IMR-90 (cell line): ENCODE data around the gene MAN2A1. TPM values are rescaled to one million over a fixed set of nuclear protein-coding genes. Genes with fewer than 3 reads are reported as not detected.

Experiments used
- ATAC-seq: fragments of 200-7000 bp; cut with Tn5 transposase; 2 replicates; pipeline ENCODE4 v1.9.1; 2020; ENCODE audit warnings: low read depth, mild to moderate bottlenecking, moderate library complexity
- BruUV-seq: library from RNA; stranded (reverse); fragments of 400-500 nt; replicated peaks from 2 replicates; lab custom pipeline; 2021; lab: Mats Ljungman, UMichigan
- CTCF ChIA-PET: fragments of 300-600 bp; formaldehyde crosslinking; extraction: SDS; loops from one replicate; lab custom pipeline; 2021; ENCODE audit warnings: antibody characterized with exemption; lab: Yijun Ruan, JAX
- POLR2A ChIA-PET: fragments of 300-600 bp; sonication (Branson Sonifier 250); formaldehyde crosslinking; loops from one replicate; lab custom pipeline; 2022; ENCODE audit warnings: antibody characterized with exemption; ENCODE audit not compliant: unreplicated experiment; lab: Charles Lee
- DNase-seq: peaks from one replicate; pipeline ENCODE4 v3.0.0; 2013
- H2AFZ ChIP-seq: replicated peaks from 2 replicates; pipeline ENCODE3; 2013; ENCODE audit warnings: low read length, mild to moderate bottlenecking; ENCODE audit not compliant: poor library complexity
- H2AK5ac ChIP-seq: 2 replicates; pipeline ENCODE4 v1.6.1; 2013; ENCODE audit warnings: low read depth, low read length, inconsistent platforms
- H2AK9ac ChIP-seq: replicated peaks from 2 replicates; pipeline ENCODE3; 2013; ENCODE audit warnings: mild to moderate bottlenecking, low read depth, low read length, moderate library complexity; ENCODE audit not compliant: poor library complexity
- H2BK120ac ChIP-seq: 2 replicates; pipeline ENCODE4 v1.6.1; 2013; ENCODE audit warnings: low read depth, low read length, inconsistent platforms
- H2BK15ac ChIP-seq: 3 replicates; pipeline ENCODE4 v1.6.1; 2013; ENCODE audit warnings: low read depth, low read length, inconsistent platforms
- H2BK20ac ChIP-seq: 2 replicates; pipeline ENCODE4 v1.6.1; 2013; ENCODE audit warnings: low read depth, mild to moderate bottlenecking, inconsistent platforms, low read length, moderate library complexity
- H2BK5ac ChIP-seq: 2 replicates; pipeline ENCODE4 v1.6.1; 2013; ENCODE audit warnings: mild to moderate bottlenecking, low read depth, low read length, inconsistent platforms; ENCODE audit not compliant: poor library complexity, severe bottlenecking
- H3K14ac ChIP-seq: replicated peaks from 2 replicates; pipeline ENCODE4 v1.6.1; 2013; ENCODE audit warnings: low read depth, low read length, inconsistent platforms
- H3K18ac ChIP-seq: 2 replicates; pipeline ENCODE4 v1.6.1; 2013; ENCODE audit warnings: low read depth, low read length, control low read depth
- H3K23ac ChIP-seq: 2 replicates; pipeline ENCODE4 v1.6.1; 2013; ENCODE audit warnings: low read depth, low read length, inconsistent platforms
- H3K27ac ChIP-seq: 2 replicates; pipeline ENCODE4 v1.5.1; 2013; ENCODE audit warnings: mild to moderate bottlenecking, control low read depth, low read length; ENCODE audit not compliant: insufficient read depth
- H3K27me3 ChIP-seq: 2 replicates; pipeline ENCODE4 v1.6.1; 2013; ENCODE audit warnings: low read length; ENCODE audit not compliant: control insufficient read depth, insufficient read depth
- H3K36me3 ChIP-seq: 2 replicates; pipeline ENCODE4 v1.6.1; 2013; ENCODE audit warnings: low read length, mixed read lengths; ENCODE audit not compliant: control insufficient read depth, insufficient read depth
- H3K4ac ChIP-seq: 2 replicates; pipeline ENCODE4 v1.6.1; 2013; ENCODE audit warnings: low read depth, low read length, inconsistent platforms
- H3K4me1 ChIP-seq: 2 replicates; pipeline ENCODE4 v1.6.1; 2013; ENCODE audit warnings: low read length, mixed read lengths; ENCODE audit not compliant: control insufficient read depth, insufficient read depth
- H3K4me2 ChIP-seq: 2 replicates; pipeline ENCODE4 v1.6.1; 2013; ENCODE audit warnings: low read depth, mild to moderate bottlenecking, control low read depth, low read length, moderate library complexity
- H3K4me3 ChIP-seq: 2 replicates; pipeline ENCODE4 v1.5.1; 2013; ENCODE audit warnings: low read depth, mild to moderate bottlenecking, control low read depth, low read length, moderate library complexity; ENCODE audit not compliant: insufficient read depth
- H3K56ac ChIP-seq: 2 replicates; pipeline ENCODE4 v1.6.1; 2013; ENCODE audit warnings: low read length, inconsistent platforms; ENCODE audit not compliant: insufficient read depth; ENCODE audit errors: extremely low read depth
- H3K79me1 ChIP-seq, 2 experiments: 2 replicates each; pipeline ENCODE4 v1.6.1; 2013; ENCODE audit warnings: low read length in 2 of 2, inconsistent platforms in 1 of 2, low read depth in 1 of 2
- H3K9ac ChIP-seq: 2 replicates; pipeline ENCODE4 v1.6.1; 2013; ENCODE audit warnings: low read depth, low read length, control low read depth
- H3K9me1 ChIP-seq: 2 replicates; pipeline ENCODE4 v1.6.1; 2013; ENCODE audit warnings: low read length, inconsistent platforms; ENCODE audit not compliant: insufficient read depth
- H3K9me3 ChIP-seq: 2 replicates; pipeline ENCODE4 v1.6.1; 2013; ENCODE audit warnings: low read length; ENCODE audit not compliant: control insufficient read depth, insufficient read depth
- H4K20me1 ChIP-seq: 2 replicates; pipeline ENCODE4 v1.6.1; 2013; ENCODE audit warnings: low read length, inconsistent platforms; ENCODE audit not compliant: insufficient read depth
- H4K5ac ChIP-seq: 2 replicates; pipeline ENCODE4 v1.6.1; 2013; ENCODE audit warnings: mild to moderate bottlenecking, low read depth, low read length, control low read depth
- H4K8ac ChIP-seq, 2 experiments: 2 replicates each; pipeline ENCODE4 v1.6.1; 2013; ENCODE audit warnings: low read depth in 2 of 2, low read length in 2 of 2, control low read depth in 1 of 2, inconsistent platforms in 1 of 2
- H4K91ac ChIP-seq: 2 replicates; pipeline ENCODE4 v1.6.1; 2013; ENCODE audit warnings: low read depth, low read length, inconsistent platforms; ENCODE audit not compliant: insufficient read depth
- BHLHE40 ChIP-seq: fragments of 150-350 bp; IDR thresholded peaks from 2 replicates; pipeline ENCODE4 v1.6.1; 2016; ENCODE audit warnings: mild to moderate bottlenecking, low read depth, low read length
- CEBPB ChIP-seq: IDR thresholded peaks from 2 replicates; pipeline ENCODE4 v1.6.1; 2012; ENCODE audit warnings: low read depth, low read length, improper control_type of control experiment
- CHD1 ChIP-seq: IDR thresholded peaks from 2 replicates; pipeline ENCODE4 v1.6.1; 2012; ENCODE audit warnings: low read depth, low read length, improper control_type of control experiment
- ELK1 ChIP-seq: fragments of 150-350 bp; IDR thresholded peaks from 2 replicates; pipeline ENCODE4 v1.6.1; 2016; ENCODE audit warnings: low read depth, mild to moderate bottlenecking, low read length, moderate library complexity, borderline replicate concordance
- FOS ChIP-seq: fragments of 150-350 bp; IDR thresholded peaks from 2 replicates; pipeline ENCODE4 v1.6.1; 2016; ENCODE audit warnings: low read depth, low read length
- MAFK ChIP-seq: IDR thresholded peaks from 2 replicates; pipeline ENCODE4 v1.6.1; 2012; ENCODE audit warnings: low read depth, low read length, improper control_type of control experiment
- MAZ ChIP-seq: IDR thresholded peaks from 2 replicates; pipeline ENCODE4 v1.6.1; 2012; ENCODE audit warnings: low read depth, mild to moderate bottlenecking, low read length, improper control_type of control experiment, moderate library complexity, borderline replicate concordance
- MXI1 ChIP-seq: IDR thresholded peaks from 2 replicates; pipeline ENCODE4 v1.6.1; 2012; ENCODE audit warnings: low read depth, mild to moderate bottlenecking, low read length, moderate library complexity, borderline replicate concordance
- NFE2L2 ChIP-seq: fragments of 150-350 bp; IDR thresholded peaks from 2 replicates; pipeline ENCODE4 v1.6.1; 2016; ENCODE audit warnings: low read depth, mild to moderate bottlenecking, low read length
- POLR2A ChIP-seq: IDR thresholded peaks from 2 replicates; pipeline ENCODE4 v1.6.1; 2012; ENCODE audit warnings: mild to moderate bottlenecking, low read depth, low read length
- RAD21 ChIP-seq: IDR thresholded peaks from 2 replicates; pipeline ENCODE4 v1.6.1; 2012; ENCODE audit warnings: low read length, improper control_type of control experiment
- RCOR1 ChIP-seq: IDR thresholded peaks from 2 replicates; pipeline ENCODE4 v1.6.1; 2012; ENCODE audit warnings: mild to moderate bottlenecking, low read length, improper control_type of control experiment; ENCODE audit not compliant: insufficient replicate concordance
- RFX5 ChIP-seq: IDR thresholded peaks from 2 replicates; pipeline ENCODE4 v1.8.0; 2012; ENCODE audit warnings: low read depth, mild to moderate bottlenecking, low read length, moderate library complexity
- SMC3 ChIP-seq: fragments of 150-350 bp; IDR thresholded peaks from 2 replicates; pipeline ENCODE4 v1.6.1; 2016; ENCODE audit warnings: low read depth, mild to moderate bottlenecking, antibody characterized with exemption, low read length, moderate library complexity
- WGBS, 2 experiments: methylation state at CpG; one replicate each; pipeline versions ENCODE4 v1.1.5 to v1.1.7; 2013; ENCODE audit warnings: missing lambda C conversion rate in 2 of 2; ENCODE audit not compliant: insufficient read length in 1 of 2; ENCODE audit errors: extremely low coverage in 2 of 2; 5-methylcytosine and 5-hydroxymethylcytosine counted together
- dilution Hi-C: fragments of 300-500 bp; cut with HindIII; formaldehyde crosslinking; loops from one replicate; pipeline ENCODE4 v1.14.3; 2018; ENCODE audit warnings: low sequenced_read_pairs; ENCODE audit not compliant: unreplicated experiment
- in situ Hi-C: fragments of 300-500 bp; cut with MboI; formaldehyde crosslinking; loops from 3 replicates; pipeline ENCODE4 v1.14.3; 2019; ENCODE audit warnings: low sequenced_read_pairs, inconsistent platforms, mixed read lengths
- intact Hi-C: fragments of 100-400 bp; cut with micrococcal nuclease; formaldehyde crosslinking; loops from 2 replicates; pipeline ENCODE4 v1.10.0; 2022
- polyA plus RNA-seq, 3 experiments: library from polyadenylated mRNA; depleted of rRNA; stranded (reverse); fragments of >200 nt; gene quantifications; 2 replicates each; pipeline ENCODE4 v1.2.3, GENCODE V29; 2012; ENCODE audit warnings: low replicate concordance in 1 of 3
- total RNA-seq: library from RNA; depleted of rRNA; stranded (reverse); fragments of >200 nt; gene quantifications from 2 replicates; pipeline ENCODE4 v1.2.3, GENCODE V29; 2012
- TF ChIP-seq, protein P1 (sequence below): fragments of 150-350 bp; IDR thresholded peaks from 2 replicates; pipeline ENCODE4 v1.6.1; 2017; ENCODE audit warnings: mild to moderate bottlenecking, antibody characterized with exemption, low read length, low read depth
- TF ChIP-seq, protein P2 (sequence below): conservative IDR thresholded peaks from 2 replicates; pipeline ENCODE4 v1.5.1; 2012; ENCODE audit warnings: mild to moderate bottlenecking, low read depth, low read length, improper control_type of control experiment

MAN2A1 gene
- total and polyA plus RNA-seq, 2 of the 4 experiments (the other 2 are of a cell fraction), result 16.4 to 29.6 TPM

DNA sequence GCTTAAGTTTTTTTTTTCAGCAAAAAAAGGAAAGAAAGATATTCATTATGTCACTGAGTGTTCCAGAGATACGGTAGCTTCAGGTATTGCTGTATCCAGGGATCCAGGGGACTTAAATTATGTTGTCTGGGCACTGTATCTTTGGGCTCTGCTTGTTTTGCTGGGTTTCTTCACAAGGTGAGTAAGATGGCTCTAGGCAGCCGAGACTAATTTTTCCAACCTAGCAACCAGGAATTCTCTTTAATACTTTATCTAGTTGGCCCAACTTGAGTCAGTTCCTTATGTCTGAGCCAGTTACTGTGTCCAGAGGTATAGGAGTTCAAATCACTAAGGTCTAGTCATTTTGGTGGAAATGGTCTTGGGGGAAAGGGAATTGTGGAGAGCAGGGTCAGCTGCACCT lies 66.0 kb downstream of the MAN2A1 start:
- no peak overlapping the region for H2AK5ac ChIP-seq
- no peak overlapping the region for H3K4me2 ChIP-seq
- no peak overlapping the region for H3K56ac ChIP-seq
- no CpG with 5 or more reads among the region's 2 CpGs for WGBS, 2 experiments
- H3K36me3 ChIP-seq, result peaks cover 7% of the 10 kb centered on the region; the same call in 1 of the 2 replicates
- no peak overlapping the region for H2AFZ ChIP-seq
- H3K27ac ChIP-seq, result no peak overlapping the region
- BruUV-seq, result no TSS peak
- no peak overlapping the region for H3K9ac ChIP-seq
- no peaks in the 10 kb centered on the region for H3K9me3 ChIP-seq
- H4K20me1 ChIP-seq, result no peaks in the 10 kb centered on the region
- H2BK15ac ChIP-seq, result no peak overlapping the region
- H3K27me3 ChIP-seq, result no peaks in the 10 kb centered on the region
- no peak overlapping the region for H2BK5ac ChIP-seq
- H4K91ac ChIP-seq, result no peak overlapping the region
- H3K4me3 ChIP-seq, result no peak overlapping the region
- CTCF ChIA-PET, result interaction anchor here (1.1 kb wide), 1 partner anchor 68 kb away, joined by 3 read pairs; no protein-coding TSS in a partner anchor
- in situ Hi-C loops (no loop called here), dilution Hi-C loops (no loop called here), intact Hi-C loops (no loop called here)
- H3K9me1 ChIP-seq, result no peaks in the 10 kb centered on the region
- no peak for TF ChIP-seq MAFK
- no peak for TF ChIP-seq CHD1
- TF ChIP-seq MAZ, result no peak
- no peak for TF ChIP-seq RCOR1
- TF ChIP-seq ELK1, result no peak
- TF ChIP-seq RFX5, result no peak
- no peak for TF ChIP-seq MXI1
- no peak for TF ChIP-seq BHLHE40
- TF ChIP-seq, protein P1, sequence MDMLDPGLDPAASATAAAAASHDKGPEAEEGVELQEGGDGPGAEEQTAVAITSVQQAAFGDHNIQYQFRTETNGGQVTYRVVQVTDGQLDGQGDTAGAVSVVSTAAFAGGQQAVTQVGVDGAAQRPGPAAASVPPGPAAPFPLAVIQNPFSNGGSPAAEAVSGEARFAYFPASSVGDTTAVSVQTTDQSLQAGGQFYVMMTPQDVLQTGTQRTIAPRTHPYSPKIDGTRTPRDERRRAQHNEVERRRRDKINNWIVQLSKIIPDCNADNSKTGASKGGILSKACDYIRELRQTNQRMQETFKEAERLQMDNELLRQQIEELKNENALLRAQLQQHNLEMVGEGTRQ, result no peak
- TF ChIP-seq, protein P2, sequence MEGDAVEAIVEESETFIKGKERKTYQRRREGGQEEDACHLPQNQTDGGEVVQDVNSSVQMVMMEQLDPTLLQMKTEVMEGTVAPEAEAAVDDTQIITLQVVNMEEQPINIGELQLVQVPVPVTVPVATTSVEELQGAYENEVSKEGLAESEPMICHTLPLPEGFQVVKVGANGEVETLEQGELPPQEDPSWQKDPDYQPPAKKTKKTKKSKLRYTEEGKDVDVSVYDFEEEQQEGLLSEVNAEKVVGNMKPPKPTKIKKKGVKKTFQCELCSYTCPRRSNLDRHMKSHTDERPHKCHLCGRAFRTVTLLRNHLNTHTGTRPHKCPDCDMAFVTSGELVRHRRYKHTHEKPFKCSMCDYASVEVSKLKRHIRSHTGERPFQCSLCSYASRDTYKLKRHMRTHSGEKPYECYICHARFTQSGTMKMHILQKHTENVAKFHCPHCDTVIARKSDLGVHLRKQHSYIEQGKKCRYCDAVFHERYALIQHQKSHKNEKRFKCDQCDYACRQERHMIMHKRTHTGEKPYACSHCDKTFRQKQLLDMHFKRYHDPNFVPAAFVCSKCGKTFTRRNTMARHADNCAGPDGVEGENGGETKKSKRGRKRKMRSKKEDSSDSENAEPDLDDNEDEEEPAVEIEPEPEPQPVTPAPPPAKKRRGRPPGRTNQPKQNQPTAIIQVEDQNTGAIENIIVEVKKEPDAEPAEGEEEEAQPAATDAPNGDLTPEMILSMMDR, result no peak
- TF ChIP-seq SMC3, result no peak
- no peak for TF ChIP-seq FOS
- no peak for TF ChIP-seq POLR2A
- TF ChIP-seq CEBPB, result no peak
- TF ChIP-seq RAD21, result no peak
- no peak for TF ChIP-seq NFE2L2
- DNase-seq, result no peak
- H3K23ac ChIP-seq, result no peak overlapping the region
- no peak overlapping the region for H2AK9ac ChIP-seq
- no peak overlapping the region for H3K14ac ChIP-seq
- H4K8ac ChIP-seq, result no peak overlapping the region
- H2BK20ac ChIP-seq, result no peak overlapping the region
- no peak overlapping the region for H3K18ac ChIP-seq
- ATAC-seq, result no peak
- H2BK120ac ChIP-seq, result no peak overlapping the region
- H3K4ac ChIP-seq, result no peak overlapping the region
- peaks cover 4 to 26% of the 10 kb centered on the region in 2 experiments; a peak in 3 of 4 replicates for H3K79me1 ChIP-seq
- POLR2A ChIA-PET, result no interaction called here
- no peaks in the 10 kb centered on the region for H3K4me1 ChIP-seq
- no peak overlapping the region for H4K5ac ChIP-seq
